H54 (cell line): ENCODE data around the gene ZKSCAN5.

Source experiments
- DNase-seq: peaks from one replicate; pipeline ENCODE4 v3.0.0; 2011; ENCODE audit warnings: low spot score, mixed read lengths; ENCODE audit not compliant: insufficient read length
- FAIRE-seq: peaks from 3 replicates; lab custom pipeline; 2011; peaks lifted over from hg19 to GRCh38; lab: Jason Lieb, UNC
- POLR2A ChIP-seq: IDR thresholded peaks from 2 replicates; pipeline ENCODE4 v1.6.1; 2011; ENCODE audit warnings: low read depth, mild to moderate bottlenecking, low read length

ZKSCAN5 gene

GRCh38 chr7:99504603-99505323 lies at the start of gene ZKSCAN5:
Gene ZKSCAN5 (plus strand): TSS chr7:99504662. CDS start chr7:99506045, 1,383 bp downstream.
- peak; percentile 90 for DNase-seq
- FAIRE-seq, result no peak
- TF ChIP-seq POLR2A, result peak; percentile 82

DNA sequence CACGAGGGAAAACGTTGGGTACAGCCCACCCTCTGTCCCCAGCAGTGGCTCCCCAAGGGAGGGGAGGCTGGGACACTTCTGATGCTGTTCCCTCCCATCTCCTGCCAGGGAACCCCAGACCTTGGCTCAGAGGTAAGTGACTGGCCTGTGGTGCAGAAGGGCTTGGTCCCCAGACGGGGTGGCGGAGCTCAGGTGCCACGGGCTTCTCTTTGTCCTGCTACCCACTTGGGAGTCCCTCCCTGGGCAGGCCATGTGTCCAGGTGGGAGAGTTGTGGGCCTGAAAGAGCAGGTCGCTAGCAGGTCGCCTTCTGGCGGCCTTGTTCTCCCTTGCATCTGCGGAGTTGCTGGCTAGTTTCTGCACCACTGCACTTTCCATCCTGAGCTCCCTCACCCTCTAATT lies 48.6 kb upstream of the ZKSCAN5 start:
- DNase-seq (no peak), FAIRE-seq (no peak)
- TF ChIP-seq POLR2A, result no peak

DNA sequence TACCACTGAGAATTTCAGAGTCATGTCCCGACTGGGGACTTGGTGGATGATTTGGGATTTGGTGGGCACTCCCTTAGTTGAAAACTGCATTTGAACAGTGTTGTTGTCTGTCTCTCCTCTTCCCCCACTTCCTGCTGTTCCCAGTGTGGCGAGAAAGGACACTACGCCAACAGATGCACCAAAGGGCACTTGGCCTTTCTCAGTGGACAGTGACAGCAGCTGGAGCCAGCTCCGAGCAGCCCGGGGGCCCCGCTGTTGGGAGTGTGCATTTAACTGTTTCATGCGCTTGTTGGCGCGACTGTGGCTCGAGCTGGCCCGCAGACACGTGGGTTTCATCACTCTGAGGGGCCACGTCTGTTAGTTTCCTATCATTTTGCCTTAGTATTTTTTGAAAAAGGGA lies 48.2 kb upstream of the ZKSCAN5 start:
- DNase-seq (no peak), FAIRE-seq (no peak)
- TF ChIP-seq POLR2A, result no peak

DNA sequence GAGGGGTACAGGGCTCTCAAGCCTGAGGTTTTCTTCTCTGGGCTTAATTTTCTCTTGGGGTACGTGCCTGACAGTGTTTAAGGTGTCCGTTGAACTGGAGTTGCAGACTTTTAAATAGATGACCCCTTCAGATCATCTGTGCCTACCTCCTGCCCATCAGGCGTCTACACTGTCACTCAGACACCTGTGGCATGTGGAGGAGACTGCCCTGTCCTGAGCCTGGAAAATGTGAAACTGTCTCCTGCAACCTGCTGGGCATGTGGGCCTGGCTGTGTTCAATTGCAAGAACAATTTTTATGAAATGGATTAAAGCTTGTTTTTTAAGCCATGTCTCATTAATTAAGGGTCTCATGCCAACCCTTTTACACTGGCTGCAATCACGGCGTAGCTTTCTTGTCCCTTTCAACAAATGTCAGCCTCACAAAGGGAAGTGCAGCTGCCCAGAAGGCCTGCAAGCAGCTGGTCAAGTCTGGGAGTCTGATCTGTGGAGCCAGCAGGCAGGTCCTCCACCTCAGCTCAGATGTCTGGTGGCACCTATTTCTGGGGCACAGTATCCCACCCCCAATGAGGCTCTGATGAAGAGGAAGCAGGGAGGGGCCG lies 47.3 kb upstream of the ZKSCAN5 start:
- DNase-seq (no peak), FAIRE-seq (no peak)
- no peak for TF ChIP-seq POLR2A

- no peak for DNase-seq
- FAIRE-seq, result no peak
- no peak for TF ChIP-seq POLR2A
Observed at GRCh38 chr7:99457650-99458493, 46.6 kb upstream of the ZKSCAN5 start.

DNA sequence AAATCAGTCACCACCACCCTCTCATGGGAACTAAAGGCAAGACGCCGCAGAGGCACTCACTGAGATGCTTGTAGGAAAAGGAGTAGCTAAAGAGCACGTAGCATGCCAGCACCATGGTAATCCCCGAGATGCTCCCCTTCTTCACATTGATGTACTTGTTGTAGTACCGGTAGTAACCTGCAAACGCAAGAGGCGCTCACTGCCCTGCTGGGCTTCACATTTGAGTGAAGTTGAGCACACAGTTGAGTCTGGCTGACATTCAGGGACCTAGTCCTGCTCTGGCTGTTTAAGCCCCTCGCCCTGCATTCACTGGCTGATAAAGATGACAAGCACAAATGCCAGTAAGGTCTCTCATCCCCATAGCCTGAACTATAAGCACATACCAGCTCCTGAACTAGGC lies 45.4 kb upstream of the ZKSCAN5 start:
- no peak for DNase-seq
- no peak for TF ChIP-seq POLR2A
- FAIRE-seq, result no peak

GRCh38 chr7:99460651-99461050 lies 43.8 kb upstream of the ZKSCAN5 start:
- TF ChIP-seq POLR2A, result no peak
- DNase-seq, result no peak
- FAIRE-seq, result no peak

DNA sequence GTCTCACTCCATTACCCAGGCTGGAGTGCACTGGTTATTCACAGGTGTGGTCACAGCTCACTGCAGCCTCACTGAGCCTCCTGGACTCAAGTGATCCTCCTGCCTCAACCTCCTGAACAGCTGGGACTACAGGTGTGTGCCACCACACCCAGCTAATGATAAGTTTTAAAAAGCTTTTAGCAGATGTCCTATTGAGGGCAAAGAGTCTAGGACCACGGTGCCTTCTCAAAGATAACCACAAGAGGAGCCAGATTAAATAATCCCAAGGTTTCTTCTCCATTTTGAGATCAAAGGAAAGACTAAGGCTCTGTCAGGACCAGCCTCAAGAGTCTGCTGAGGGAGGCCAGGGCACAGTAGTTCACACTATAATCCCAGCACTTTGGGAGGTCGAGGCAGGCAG lies 43.2 kb upstream of the ZKSCAN5 start:
- no peak for TF ChIP-seq POLR2A
- FAIRE-seq (no peak), DNase-seq (no peak)

GRCh38 chr7:99465421-99465768 lies 39.1 kb upstream of the ZKSCAN5 start:
- no peak for DNase-seq
- FAIRE-seq, result no peak

DNA sequence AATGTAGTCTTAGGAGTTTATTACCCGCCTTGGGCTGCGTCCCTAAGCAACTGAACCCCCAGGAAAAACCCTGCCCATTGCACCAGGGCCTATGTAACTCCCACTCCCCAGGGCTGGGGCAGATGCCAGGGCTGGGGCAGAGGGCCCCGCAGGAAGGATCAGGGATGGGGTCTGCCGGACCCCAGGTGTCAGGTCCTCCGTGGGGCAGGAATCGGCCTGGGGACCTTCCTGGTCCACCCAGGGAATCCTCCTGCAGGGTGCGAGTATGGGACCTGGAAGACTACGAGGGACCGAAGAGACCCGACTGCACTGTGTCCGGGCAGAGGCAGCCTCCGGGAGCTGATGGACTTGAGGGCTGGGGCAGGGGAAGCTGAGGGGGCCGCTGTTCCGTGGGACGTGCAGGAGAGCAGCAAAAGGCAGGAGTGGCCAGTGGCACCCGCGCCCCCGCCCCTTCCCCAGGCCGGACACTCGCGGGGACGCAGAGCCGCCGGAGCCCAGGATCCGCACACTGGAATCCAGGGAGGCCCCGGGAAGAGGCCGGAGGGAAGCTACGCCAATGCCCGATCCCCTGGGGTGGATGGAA lies 36.0 kb upstream of the ZKSCAN5 start:
- no peak for FAIRE-seq
- TF ChIP-seq POLR2A, result no peak

More at GRCh38 chr7:99465421-99465768, 39.1 kb upstream of the ZKSCAN5 start:
- no peak for TF ChIP-seq POLR2A

DNA sequence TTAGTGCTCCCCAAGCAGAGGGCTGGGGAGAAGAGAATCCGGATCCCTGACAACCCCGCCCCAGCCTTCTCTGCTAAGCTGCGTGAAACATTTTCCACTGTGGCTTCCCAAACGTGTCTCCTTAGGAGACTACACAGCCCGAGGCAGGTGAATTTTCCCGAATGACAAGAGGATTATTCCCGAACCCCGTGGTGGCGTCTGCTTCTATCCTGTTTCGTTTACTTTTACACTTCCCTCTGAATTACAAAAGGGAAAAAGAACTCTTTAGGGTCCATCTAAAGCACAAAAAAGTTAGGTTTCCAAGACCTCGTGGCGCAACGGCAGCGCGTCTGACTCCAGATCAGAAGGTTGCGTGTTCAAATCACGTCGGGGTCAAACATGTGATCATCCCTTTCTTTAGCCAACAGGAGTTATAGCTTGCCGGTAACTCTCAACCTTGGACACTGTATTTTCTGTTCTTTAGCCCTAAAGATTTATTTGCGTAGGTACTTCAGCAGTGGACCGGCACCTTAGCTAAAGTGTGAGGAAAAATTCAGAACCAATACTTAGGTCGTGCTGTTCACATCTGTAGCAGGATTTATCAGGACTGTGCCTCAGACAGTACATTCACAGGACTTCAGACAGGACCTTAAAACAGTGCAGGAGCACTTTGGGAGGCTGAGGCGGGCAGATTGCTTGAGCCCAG lies 34.9 kb upstream of the ZKSCAN5 start:
- no peak for FAIRE-seq
- no peak for TF ChIP-seq POLR2A
- no peak for DNase-seq

More for the DNA sequence above, 36.0 kb upstream of the ZKSCAN5 start:
- no peak for DNase-seq

- TF ChIP-seq POLR2A, result peak; percentile 85
- no peak for FAIRE-seq
- peak; percentile 96 for DNase-seq
Observed at GRCh38 chr7:99472561-99473314, 31.7 kb upstream of the ZKSCAN5 start, which contains the start of gene ZNF789. Gene ZNF789 (plus strand): TSS chr7:99472890. CDS start chr7:99476457, 3,567 bp downstream.

GRCh38 chr7:99473315-99473596 lies 31.2 kb upstream of the ZKSCAN5 start:
- FAIRE-seq (no peak), DNase-seq (peak; percentile 46)
- TF ChIP-seq POLR2A, result no peak
